HG03432 (cell line): ENCODE measurements around the gene FKBP11.

ENCODE experiments used
- ATAC-seq: cut with Tn5 transposase; IDR thresholded peaks from one replicate; pipeline ENCODE4 v1.9.1; 2021; ENCODE audit warnings: mild to moderate bottlenecking, moderate library complexity; ENCODE audit not compliant: unreplicated experiment

Gene FKBP11

GRCh38 chr12:48956279-48957140 lies 31.2 kb upstream of the FKBP11 start:
- peak; percentile 33 for ATAC-seq

- ATAC-seq: no peak
Observed at GRCh38 chr12:48954841-48955501, 29.7 kb upstream of the FKBP11 start.

- no peak for ATAC-seq
Observed at GRCh38 chr12:48954061-48954460, 28.8 kb upstream of the FKBP11 start.

- ATAC-seq: no peak
Observed at GRCh38 chr12:48952691-48953090, 27.4 kb upstream of the FKBP11 start.

- ATAC-seq: no peak
Observed at GRCh38 chr12:48947727-48948126, 22.4 kb upstream of the FKBP11 start.

- ATAC-seq: no peak
Observed at GRCh38 chr12:48946943-48947342, 21.7 kb upstream of the FKBP11 start.

- ATAC-seq: no peak
Observed at GRCh38 chr12:48946205-48946604, 20.9 kb upstream of the FKBP11 start.

- ATAC-seq: no peak
Observed at GRCh38 chr12:48943221-48943620, 17.9 kb upstream of the FKBP11 start.

GRCh38 chr12:48940181-48940580 lies 14.9 kb upstream of the FKBP11 start:
- no peak for ATAC-seq

- ATAC-seq: no peak
Observed at GRCh38 chr12:48938805-48939204, 13.5 kb upstream of the FKBP11 start.

- no peak for ATAC-seq
Observed at GRCh38 chr12:48937170-48937569, 11.9 kb upstream of the FKBP11 start.

- ATAC-seq: no peak
Observed at GRCh38 chr12:48936379-48936979, 11.2 kb upstream of the FKBP11 start.

- no peak for ATAC-seq
Observed at GRCh38 chr12:48934312-48934706, 9.0 kb upstream of the FKBP11 start.

- no peak for ATAC-seq
Observed at GRCh38 chr12:48933664-48934311, 8.5 kb upstream of the FKBP11 start.

GRCh38 chr12:48932878-48933277 lies 7.6 kb upstream of the FKBP11 start:
- no peak for ATAC-seq

GRCh38 chr12:48930475-48930874 lies 5.2 kb upstream of the FKBP11 start:
- no peak for ATAC-seq

GRCh38 chr12:48929551-48929950 lies 4.3 kb upstream of the FKBP11 start:
- ATAC-seq: no peak

- ATAC-seq: no peak
Observed at GRCh38 chr12:48927261-48927660, 2.0 kb upstream of the FKBP11 start.

GRCh38 chr12:48924617-48925303 lies 532 bp downstream of the FKBP11 start:
- ATAC-seq: peak; percentile 87

- ATAC-seq: no peak
Observed at GRCh38 chr12:48923117-48923516, 2.2 kb downstream of the FKBP11 start.
